BJ (cell line): ENCODE data around the gene MED26. TPM values are rescaled to one million over a fixed set of nuclear protein-coding genes. Genes with fewer than 3 reads are reported as not detected.

Experiments used
- CTCF ChIA-PET: fragments of 350-600 bp; formaldehyde crosslinking; extraction: SDS; loops from one replicate; lab custom pipeline; 2021; ENCODE audit warnings: antibody characterized with exemption, inconsistent platforms; lab: Yijun Ruan, JAX
- POLR2A ChIA-PET: fragments of 300-600 bp; sonication (Branson Sonifier 250); formaldehyde crosslinking; extraction: SDS; loops from one replicate; lab custom pipeline; 2021; ENCODE audit warnings: antibody characterized with exemption; lab: Charles Lee
- DNase-seq: peaks from one replicate; pipeline ENCODE4 v3.0.0-alpha.2; 2011; ENCODE audit warnings: low read depth
- H3K27me3 ChIP-seq: 2 replicates; pipeline ENCODE4 v1.6.0; 2011; ENCODE audit warnings: low read length; ENCODE audit not compliant: control insufficient read depth, insufficient read depth
- H3K36me3 ChIP-seq: 2 replicates; pipeline ENCODE4 v1.5.1; 2011; ENCODE audit warnings: low read length; ENCODE audit not compliant: control insufficient read depth, insufficient read depth
- H3K4me3 ChIP-seq: 2 replicates; pipeline ENCODE4 v1.5.1; 2011; ENCODE audit warnings: low read depth, mild to moderate bottlenecking, control low read depth, low read length
- polyA plus RNA-seq: library from polyadenylated mRNA; depleted of rRNA; stranded (reverse); fragments of >200 nt; gene quantifications from 2 replicates; pipeline ENCODE4 v1.2.3, GENCODE V29; 2011
- TF ChIP-seq, protein P1 (sequence below): IDR thresholded peaks from 2 replicates; pipeline ENCODE4 v1.5.1; 2011; ENCODE audit warnings: low read depth, mild to moderate bottlenecking, control low read depth, inconsistent platforms, low read length, moderate library complexity; ENCODE audit not compliant: insufficient read depth

The MED26 gene
- polyA plus RNA-seq, 1 experiment = 3.9 TPM

DNA sequence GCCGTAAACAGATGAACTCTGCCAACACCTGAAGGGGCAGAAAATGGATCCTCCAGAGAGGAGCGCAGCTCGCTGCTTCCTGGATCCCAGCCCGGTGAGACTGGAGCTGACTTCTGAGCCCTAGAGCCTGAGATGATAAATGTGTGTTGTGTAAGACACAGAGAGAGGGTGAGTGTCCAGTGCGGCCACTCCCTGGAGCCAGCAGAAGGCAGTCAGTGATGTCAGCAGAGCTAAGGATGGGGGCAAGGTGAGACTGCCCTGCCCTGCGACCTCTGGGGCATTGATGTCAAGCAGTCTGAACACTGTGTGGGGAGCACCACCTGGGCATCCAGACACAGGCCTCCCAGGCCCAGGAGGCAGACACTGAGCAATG is 46.0 kb downstream of the MED26 start:
- POLR2A ChIA-PET = interaction anchor here (0.6 kb wide), 1 partner anchor 47 kb away, joined by 3 read pairs; no protein-coding TSS in a partner anchor
- Histone ChIP-seq H3K36me3 (peaks cover 5% of the 10 kb centered on the region), H3K4me3 (no peak overlapping the region), H3K27me3 (no peaks in the 10 kb centered on the region)
- CTCF ChIA-PET = no interaction called here
- no peak for DNase-seq
- TF ChIP-seq, protein P1, sequence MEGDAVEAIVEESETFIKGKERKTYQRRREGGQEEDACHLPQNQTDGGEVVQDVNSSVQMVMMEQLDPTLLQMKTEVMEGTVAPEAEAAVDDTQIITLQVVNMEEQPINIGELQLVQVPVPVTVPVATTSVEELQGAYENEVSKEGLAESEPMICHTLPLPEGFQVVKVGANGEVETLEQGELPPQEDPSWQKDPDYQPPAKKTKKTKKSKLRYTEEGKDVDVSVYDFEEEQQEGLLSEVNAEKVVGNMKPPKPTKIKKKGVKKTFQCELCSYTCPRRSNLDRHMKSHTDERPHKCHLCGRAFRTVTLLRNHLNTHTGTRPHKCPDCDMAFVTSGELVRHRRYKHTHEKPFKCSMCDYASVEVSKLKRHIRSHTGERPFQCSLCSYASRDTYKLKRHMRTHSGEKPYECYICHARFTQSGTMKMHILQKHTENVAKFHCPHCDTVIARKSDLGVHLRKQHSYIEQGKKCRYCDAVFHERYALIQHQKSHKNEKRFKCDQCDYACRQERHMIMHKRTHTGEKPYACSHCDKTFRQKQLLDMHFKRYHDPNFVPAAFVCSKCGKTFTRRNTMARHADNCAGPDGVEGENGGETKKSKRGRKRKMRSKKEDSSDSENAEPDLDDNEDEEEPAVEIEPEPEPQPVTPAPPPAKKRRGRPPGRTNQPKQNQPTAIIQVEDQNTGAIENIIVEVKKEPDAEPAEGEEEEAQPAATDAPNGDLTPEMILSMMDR = no peak

DNA sequence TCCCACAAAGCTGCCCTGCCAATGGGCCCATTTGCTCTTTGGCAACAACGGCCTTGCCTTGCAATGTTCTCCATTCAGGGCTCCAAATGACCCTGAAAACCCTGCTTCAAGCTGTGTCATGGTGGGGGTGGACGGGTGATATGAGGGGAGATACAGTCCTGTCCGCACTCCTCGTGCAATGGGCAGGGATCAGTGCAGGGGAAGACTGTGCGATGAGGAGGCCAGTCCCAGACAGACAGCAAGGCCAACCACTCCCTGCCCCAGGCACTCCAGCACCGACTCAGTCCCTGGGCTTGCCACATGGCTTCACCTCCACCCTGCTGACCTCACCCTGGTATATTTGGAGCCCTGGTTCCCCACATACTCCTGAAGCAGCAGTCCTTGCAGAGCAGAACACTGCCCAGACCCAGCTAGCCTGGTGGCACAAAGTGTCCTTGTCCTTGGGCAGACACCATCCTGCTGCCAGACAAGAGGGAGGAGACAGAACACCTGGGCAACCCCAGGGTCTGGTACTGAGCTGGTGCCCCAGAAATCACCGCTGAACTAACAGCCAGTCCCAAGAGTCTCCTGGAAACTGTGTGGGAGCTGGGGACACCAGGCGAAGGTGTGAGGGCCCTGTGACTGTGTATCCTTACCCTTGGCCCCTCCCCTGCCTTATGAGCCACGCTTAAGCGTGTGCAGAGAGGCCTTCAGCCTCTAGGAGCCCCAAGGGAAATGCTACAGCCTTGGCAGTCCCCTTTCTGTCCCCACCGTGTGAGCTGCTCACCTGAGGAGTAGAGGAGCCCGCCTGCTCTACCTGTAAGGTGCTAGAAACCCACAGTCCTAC is 46.6 kb downstream of the MED26 start:
- TF ChIP-seq, protein P1 = no peak
- Histone ChIP-seq H3K4me3 (no peak overlapping the region), H3K27me3 (no peaks in the 10 kb centered on the region), H3K36me3 (peaks cover 7% of the 10 kb centered on the region)
- ChIA-PET POLR2A (interaction anchor here (0.6 kb wide), 1 partner anchor 47 kb away, joined by 3 read pairs; no protein-coding TSS in a partner anchor), CTCF (interaction anchor here (0.7 kb wide), 1 partner anchor 14 kb away, joined by 3 read pairs; no protein-coding TSS in a partner anchor)
- DNase-seq = no peak

DNA sequence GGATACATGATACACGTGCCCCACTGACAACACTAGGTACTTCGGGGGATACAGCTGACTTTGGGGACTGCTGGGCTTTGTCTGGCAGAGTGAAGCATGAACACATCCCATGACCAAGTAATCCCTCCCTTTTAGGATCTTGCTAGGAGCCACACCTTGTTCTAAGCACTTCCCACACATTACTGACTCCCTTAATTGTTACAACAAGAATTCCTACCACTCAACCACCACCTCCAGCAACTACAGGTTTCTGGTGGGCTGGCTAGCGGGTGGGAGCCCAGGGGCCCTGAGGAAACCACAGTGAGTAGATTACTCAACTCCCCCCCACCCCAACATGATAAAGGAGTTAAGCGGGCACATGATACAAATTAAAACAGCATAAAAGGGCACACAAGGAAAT is 48.6 kb downstream of the MED26 start:
- Histone ChIP-seq H3K4me3 (no peak overlapping the region), H3K36me3 (peaks cover 14% of the 10 kb centered on the region), H3K27me3 (no peaks in the 10 kb centered on the region)
- ChIA-PET CTCF (no interaction called here), POLR2A (no interaction called here)
- TF ChIP-seq, protein P1 = no peak
- DNase-seq = no peak

DNA sequence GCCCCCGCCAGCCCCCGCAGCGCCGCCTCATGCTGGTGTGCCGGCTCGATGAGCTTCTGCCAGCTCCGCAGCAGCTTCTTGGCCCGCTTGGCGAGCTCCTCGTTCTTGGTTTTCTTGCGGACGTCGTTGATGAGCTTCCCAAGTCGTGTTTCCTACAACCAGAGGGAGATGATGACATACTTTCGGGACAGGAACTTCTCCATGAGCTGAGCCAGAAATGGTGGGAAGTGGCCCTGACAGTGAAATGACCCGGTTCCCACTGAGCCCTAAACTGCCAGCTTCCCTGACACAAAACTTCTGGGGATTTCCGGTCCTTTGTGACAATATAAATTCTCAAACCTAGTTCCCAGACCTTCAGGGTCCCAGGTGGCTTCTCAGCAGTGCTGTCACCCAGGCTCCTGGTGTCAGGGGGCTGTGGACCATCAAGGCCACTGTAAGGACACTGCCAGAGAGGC is 50.4 kb downstream of the MED26 start:
- CTCF ChIA-PET = interaction anchor here (1.1 kb wide), 1 partner anchor 37 kb away, joined by 3 read pairs; no protein-coding TSS in a partner anchor
- no peak for DNase-seq
- H3K4me3 ChIP-seq = no peak overlapping the region
- no peaks in the 10 kb centered on the region for H3K27me3 ChIP-seq
- POLR2A ChIA-PET = no interaction called here
- TF ChIP-seq, protein P1 = no peak
- peaks cover 14% of the 10 kb centered on the region for H3K36me3 ChIP-seq

DNA sequence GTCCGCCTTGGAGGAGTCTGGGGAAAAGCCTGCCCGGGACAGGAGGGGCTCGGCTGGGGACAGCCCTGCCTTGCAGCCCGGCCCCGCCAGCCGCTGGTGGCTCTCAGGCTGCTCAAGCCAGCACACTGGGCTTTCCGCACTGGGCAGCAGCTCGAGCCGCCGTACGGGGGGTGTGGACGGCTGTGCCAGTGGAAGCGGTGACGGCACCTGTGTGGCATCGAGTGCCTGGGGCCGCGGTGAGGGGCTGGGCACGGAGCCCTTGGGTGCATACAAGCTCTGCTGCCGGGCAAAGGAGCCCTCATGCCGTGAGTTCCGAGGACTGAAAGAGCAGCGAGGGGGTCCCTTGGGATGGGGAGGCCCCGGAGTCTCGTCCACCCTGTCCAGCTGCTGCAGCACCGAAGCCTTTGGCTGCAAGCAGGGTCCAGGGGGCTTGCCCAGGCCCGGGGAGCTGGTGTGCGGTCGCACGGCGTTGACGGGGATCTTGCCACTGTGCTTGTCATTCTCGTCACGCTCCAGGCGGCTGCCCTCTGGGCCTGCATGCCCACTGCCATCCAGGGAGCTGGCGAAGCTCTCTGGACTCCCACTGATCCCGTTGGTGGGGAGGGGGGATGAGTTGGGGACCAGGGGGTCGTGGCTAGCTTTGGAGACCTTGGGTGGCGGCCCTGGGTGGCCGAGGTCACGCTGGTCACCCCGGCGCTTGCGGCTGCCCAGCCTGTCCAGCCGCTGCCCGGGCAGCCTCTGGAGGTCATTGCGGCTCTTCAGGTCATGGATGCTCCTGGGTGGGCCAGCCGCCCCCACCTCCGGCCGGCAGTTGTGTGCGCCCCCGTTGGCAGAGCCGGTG is 51.1 kb downstream of the MED26 start:
- POLR2A ChIA-PET = no interaction called here
- CTCF ChIA-PET = interaction anchor here (1.1 kb wide), 1 partner anchor 37 kb away, joined by 3 read pairs; no protein-coding TSS in a partner anchor
- Histone ChIP-seq H3K36me3 (peaks cover 14% of the 10 kb centered on the region), H3K4me3 (no peak overlapping the region), H3K27me3 (no peaks in the 10 kb centered on the region)
- TF ChIP-seq, protein P1 = no peak
- DNase-seq = no peak
